ENCODE data around the gene EIPR1. TPM values are rescaled to one million over a fixed set of nuclear protein-coding genes. Genes with fewer than 3 reads are reported as not detected.
"Not testable (repeated sequence)": the region's sequence is repeated elsewhere in the genome, so short reads cannot be mapped to it uniquely, and the experiment has no call there.

EIPR1 gene
- total RNA-seq, 4 donors from 2014 or later, result 13.8 to 19.0 (median 15.3) TPM

DNA sequence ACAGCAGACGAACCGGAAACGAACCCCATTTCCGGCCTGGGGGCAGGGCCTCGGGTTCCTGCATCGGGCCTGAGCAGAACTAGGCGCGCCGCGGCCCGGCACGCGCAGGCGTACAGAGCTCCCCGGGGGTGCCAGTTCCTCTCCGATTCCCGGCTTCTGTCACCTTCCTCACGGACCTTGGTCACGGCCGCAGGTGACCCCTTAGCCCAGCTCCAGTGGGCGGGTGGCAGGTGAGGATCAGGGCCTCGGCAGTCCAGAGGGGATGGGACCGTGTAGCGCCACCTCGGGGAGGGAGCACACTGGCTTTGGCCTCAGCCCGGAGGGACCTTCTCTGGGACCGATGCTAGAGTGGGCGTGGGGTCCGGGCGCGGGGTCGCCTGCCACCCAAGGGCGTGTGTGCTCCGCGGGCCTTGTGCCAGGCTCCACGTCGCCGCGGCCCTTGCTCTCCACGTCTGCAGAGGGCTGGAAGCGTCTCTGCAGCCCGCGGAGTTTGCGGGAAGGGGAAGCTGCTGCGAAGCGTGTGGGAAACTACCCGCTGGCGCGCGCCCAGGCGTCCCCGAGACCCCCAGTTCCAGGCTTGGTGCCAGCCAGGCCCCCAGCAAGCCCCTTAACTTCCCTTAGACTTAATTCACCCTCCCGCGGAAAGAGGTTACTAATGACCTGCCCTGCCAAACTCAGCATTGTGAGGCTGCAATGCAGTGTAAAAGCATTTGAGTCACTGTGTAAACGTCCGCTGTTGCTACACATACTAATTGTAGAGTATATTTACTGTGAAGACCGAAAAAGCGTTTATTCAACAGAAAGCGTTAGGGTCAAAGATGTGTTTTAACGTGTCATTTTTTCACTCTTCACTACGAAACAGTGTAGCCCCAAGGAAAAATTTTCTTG, 2.3 kb upstream of the EIPR1 start, which contains the start of gene TRAPPC12:
TSS of gene TRAPPC12 (plus strand) at position 48 of the 888 bp plus-strand sequence. CDS start 7,930 bp downstream, outside the sequence.
- peaks cover 0 to 21% (median 5%) of the 10 kb centered on the region in 4 donors for H3K36me3 ChIP-seq
- H3K27ac ChIP-seq (replicated peaks in 1 of 4), result peak within 1 kb of the TSS; percentile 87 to 94 (median 91)
- WGBS, result 2% methylated on average over 20 of the region's 61 CpGs
- H3K9me3 ChIP-seq, result no peaks in the 10 kb centered on the region
- TF ChIP-seq EP300 (IDR thresholded peaks at IDR 0.05) (no peak), POLR2AphosphoS5 (IDR thresholded peaks at IDR 0.05) (peak; percentile 91 to 93), POLR2A (IDR thresholded peaks at IDR 0.05; ENCODE audit: low read depth) (peak; percentile 60)
- TF ChIP-seq, protein P1, sequence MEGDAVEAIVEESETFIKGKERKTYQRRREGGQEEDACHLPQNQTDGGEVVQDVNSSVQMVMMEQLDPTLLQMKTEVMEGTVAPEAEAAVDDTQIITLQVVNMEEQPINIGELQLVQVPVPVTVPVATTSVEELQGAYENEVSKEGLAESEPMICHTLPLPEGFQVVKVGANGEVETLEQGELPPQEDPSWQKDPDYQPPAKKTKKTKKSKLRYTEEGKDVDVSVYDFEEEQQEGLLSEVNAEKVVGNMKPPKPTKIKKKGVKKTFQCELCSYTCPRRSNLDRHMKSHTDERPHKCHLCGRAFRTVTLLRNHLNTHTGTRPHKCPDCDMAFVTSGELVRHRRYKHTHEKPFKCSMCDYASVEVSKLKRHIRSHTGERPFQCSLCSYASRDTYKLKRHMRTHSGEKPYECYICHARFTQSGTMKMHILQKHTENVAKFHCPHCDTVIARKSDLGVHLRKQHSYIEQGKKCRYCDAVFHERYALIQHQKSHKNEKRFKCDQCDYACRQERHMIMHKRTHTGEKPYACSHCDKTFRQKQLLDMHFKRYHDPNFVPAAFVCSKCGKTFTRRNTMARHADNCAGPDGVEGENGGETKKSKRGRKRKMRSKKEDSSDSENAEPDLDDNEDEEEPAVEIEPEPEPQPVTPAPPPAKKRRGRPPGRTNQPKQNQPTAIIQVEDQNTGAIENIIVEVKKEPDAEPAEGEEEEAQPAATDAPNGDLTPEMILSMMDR (IDR thresholded peaks at IDR 0.05), result peak; percentile 34 to 45 (median 44)
- peak; percentile 98 for DNase-seq (ENCODE audit: extremely low spot score)
- H3K27me3 ChIP-seq, result no peaks in the 10 kb centered on the region
- peak within 1 kb of the TSS; percentile 74 to 90 (median 86) for H3K4me3 ChIP-seq
- H3K4me1 ChIP-seq, result peaks cover 27 to 43% (median 42%) of the 10 kb centered on the region in 4 donors
- intact Hi-C loops (cut with DNase I), result loop anchor here (5.0 kb wide), 2 partner anchors 82 to 197 kb away; partner anchors contain the start of gene RPS7

DNA sequence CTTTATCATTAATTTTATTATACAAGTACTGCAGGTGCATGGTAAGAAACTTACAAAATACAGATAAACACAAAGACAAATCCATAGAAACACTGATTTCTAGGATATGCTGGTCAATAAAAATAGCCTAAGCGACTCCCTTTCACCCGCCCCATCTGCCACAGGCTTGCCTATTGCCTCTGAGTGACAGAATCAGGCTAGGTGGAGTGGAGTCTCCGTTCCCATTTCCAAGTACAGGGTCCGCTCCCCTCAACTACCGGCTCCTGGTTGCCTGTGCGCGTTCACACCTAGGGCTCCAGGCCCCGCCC, 1.7 kb upstream of the EIPR1 start:
- no peaks in the 10 kb centered on the region for H3K9me3 ChIP-seq
- intact Hi-C loops (cut with DNase I), result loop anchor here (5.0 kb wide), 2 partner anchors 83 to 198 kb away; partner anchors contain the start of gene RPS7
- TF ChIP-seq POLR2AphosphoS5 (IDR thresholded peaks at IDR 0.05), result no peak
- TF ChIP-seq EP300 (IDR thresholded peaks at IDR 0.05), result no peak
- no peak for TF ChIP-seq POLR2A (IDR thresholded peaks at IDR 0.05; ENCODE audit: low read depth)
- TF ChIP-seq, protein P1 (IDR thresholded peaks at IDR 0.05), result no peak
- peaks cover 0 to 21% (median 5%) of the 10 kb centered on the region in 4 donors for H3K36me3 ChIP-seq
- H3K4me1 ChIP-seq, result peaks cover 27 to 43% (median 42%) of the 10 kb centered on the region in 4 donors
- peak overlapping the region; percentile 74 to 90 (median 86) for H3K4me3 ChIP-seq
- no peak for DNase-seq (ENCODE audit: extremely low spot score)
- 11% methylated on average over 7 of the region's 8 CpGs for WGBS
- H3K27ac ChIP-seq (replicated peaks in 1 of 4), result peak overlapping the region; percentile 87 to 94 (median 91)
- no peaks in the 10 kb centered on the region for H3K27me3 ChIP-seq

DNA sequence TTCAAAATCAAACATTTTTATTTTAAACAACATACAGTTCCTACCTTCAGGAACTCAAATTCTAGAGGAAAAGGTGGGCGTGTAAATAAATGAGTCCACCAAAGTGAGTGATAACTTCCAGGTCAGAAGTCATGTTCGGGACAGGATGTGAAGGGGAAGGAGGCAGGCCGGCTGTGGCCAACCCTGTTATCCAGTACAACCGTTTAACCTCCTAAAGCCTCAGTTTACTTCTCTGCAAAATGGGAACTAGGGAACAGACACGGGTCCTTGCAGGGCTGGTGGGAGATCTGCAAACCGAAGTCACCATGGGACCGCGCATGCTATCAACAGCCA, 373 bp downstream of the EIPR1 start:
- Histone ChIP-seq H3K4me1 (peaks cover 27 to 43% (median 42%) of the 10 kb centered on the region in 4 donors), H3K27me3 (no peaks in the 10 kb centered on the region), H3K36me3 (peaks cover 0 to 2% (median under 1%) of the 10 kb centered on the region in 4 donors), H3K9me3 (no peaks in the 10 kb centered on the region), H3K27ac (replicated peaks in 1 of 4) (peak overlapping the region; percentile 87 to 94 (median 91)), H3K4me3 (peak overlapping the region; percentile 75 to 79 (median 77))
- WGBS, result 2% methylated on average over 8 of the region's 8 CpGs
- intact Hi-C loops (cut with DNase I), result loop anchor here (5.0 kb wide), 2 partner anchors 85 to 200 kb away; partner anchors contain the start of gene RPS7
- TF ChIP-seq, protein P1 (IDR thresholded peaks at IDR 0.05), result no peak
- TF ChIP-seq EP300 (IDR thresholded peaks at IDR 0.05) (peak; percentile 7), POLR2A (IDR thresholded peaks at IDR 0.05; ENCODE audit: low read depth) (no peak)
- DNase-seq (ENCODE audit: extremely low spot score), result no peak

DNA sequence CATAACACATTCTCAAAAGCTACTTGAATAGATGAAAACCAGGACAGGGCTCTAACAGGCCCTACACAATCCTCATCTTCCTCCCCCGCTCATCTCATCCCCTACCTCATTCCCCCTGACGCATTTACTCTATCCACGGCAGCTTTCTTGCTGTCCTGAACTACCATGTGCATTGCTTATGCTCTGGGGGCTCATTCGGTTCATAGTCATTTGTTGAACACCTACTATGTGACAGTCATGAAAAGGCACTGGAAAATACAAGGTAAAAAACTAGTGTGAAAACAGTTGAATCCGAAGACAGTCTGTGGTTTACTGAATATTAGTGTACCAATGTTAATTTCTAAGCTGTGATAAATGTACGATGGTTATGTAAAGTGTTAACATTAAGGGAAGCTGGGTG, 797 bp downstream of the EIPR1 start:
- Histone ChIP-seq H3K27me3 (no peaks in the 10 kb centered on the region), H3K27ac (replicated peaks in 1 of 4) (no peak overlapping the region), H3K9me3 (no peaks in the 10 kb centered on the region), H3K4me1 (peaks cover 27 to 43% (median 42%) of the 10 kb centered on the region in 4 donors), H3K4me3 (peak overlapping the region; percentile 75 to 79 (median 77)), H3K36me3 (no peaks in the 10 kb centered on the region)
- DNase-seq (ENCODE audit: extremely low spot score), result no peak
- WGBS, result 73% methylated on average over 6 of the region's 6 CpGs
- TF ChIP-seq POLR2A (IDR thresholded peaks at IDR 0.05; ENCODE audit: low read depth), result no peak
- TF ChIP-seq, protein P1 (IDR thresholded peaks at IDR 0.05), result no peak
- no peak for TF ChIP-seq EP300 (IDR thresholded peaks at IDR 0.05)
- no peak for TF ChIP-seq POLR2AphosphoS5 (IDR thresholded peaks at IDR 0.05)
- intact Hi-C loops (cut with DNase I), result loop anchor here (5.0 kb wide), 2 partner anchors 85 to 200 kb away; partner anchors contain the start of gene RPS7

DNA sequence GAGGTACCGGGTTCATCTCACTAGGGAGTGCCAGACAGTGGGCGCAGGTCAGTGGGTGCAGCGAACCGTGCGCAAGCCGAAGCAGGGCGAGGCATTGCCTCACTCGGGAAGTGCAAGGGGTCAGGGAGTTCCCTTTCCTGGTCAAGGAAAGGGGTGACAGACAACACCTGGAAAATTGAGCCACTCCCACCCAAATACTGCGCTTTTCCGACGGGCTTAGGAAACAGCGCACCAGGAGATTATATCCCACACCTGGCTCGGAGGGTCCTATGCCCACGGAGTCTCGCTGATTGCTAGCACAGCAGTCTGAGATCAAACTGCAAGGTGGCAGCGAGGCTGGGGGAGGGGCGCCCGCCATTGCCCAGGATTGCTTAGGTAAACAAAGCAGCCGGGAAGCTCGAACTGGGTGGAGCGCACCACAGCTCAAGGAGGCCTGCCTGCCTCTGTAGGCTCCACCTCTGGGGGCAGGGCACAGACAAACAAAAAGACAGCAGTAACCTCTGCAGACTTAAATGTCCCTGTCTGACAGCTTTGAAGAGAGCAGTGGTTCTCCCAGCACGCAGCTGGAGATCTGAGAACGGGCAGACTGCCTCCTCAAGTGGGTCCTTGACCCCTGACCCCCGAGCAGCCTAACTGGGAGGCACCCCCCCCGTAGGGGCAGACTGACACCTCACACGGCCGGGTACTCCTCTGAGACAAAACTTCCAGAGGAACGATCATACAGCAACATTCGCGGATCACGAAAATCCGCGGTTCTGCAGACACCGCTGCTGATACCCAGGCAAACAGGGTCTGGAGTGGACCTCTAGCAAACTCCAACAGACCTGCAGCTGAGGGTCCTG, 8.1 kb downstream of the EIPR1 start:
- H3K27ac ChIP-seq (replicated peaks in 1 of 4); intact Hi-C loops (cut with DNase I): not testable (repeated sequence)
- 86% methylated on average over 17 of the region's 34 CpGs for WGBS

More for the DNA sequence above, 8.1 kb downstream of the EIPR1 start:
- DNase-seq (ENCODE audit: extremely low spot score); H3K27me3 ChIP-seq; H3K9me3 ChIP-seq; H3K4me1 ChIP-seq; H3K4me3 ChIP-seq; H3K36me3 ChIP-seq: not testable (repeated sequence)

Data from esophagus muscularis mucosa (tissue), 4 donors.